HG02970 (cell line): ENCODE measurements around the gene CTIF.

Experiments used
- ATAC-seq: cut with Tn5 transposase; IDR thresholded peaks from one replicate; pipeline ENCODE4 v1.9.1; 2021; ENCODE audit warnings: mild to moderate bottlenecking, moderate library complexity, moderate number of reproducible peaks; ENCODE audit not compliant: unreplicated experiment, low FRiP score

The CTIF gene

GRCh38 chr18:48550101-48550729, 11.4 kb downstream of the CTIF start:
- ATAC-seq = no peak

- no peak for ATAC-seq
Observed at GRCh38 chr18:48551100-48551499, 12.3 kb downstream of the CTIF start.

- ATAC-seq = no peak
Observed at GRCh38 chr18:48552130-48552529, 13.3 kb downstream of the CTIF start.

- ATAC-seq = no peak
Observed at GRCh38 chr18:48553236-48553635, 14.4 kb downstream of the CTIF start.

DNA sequence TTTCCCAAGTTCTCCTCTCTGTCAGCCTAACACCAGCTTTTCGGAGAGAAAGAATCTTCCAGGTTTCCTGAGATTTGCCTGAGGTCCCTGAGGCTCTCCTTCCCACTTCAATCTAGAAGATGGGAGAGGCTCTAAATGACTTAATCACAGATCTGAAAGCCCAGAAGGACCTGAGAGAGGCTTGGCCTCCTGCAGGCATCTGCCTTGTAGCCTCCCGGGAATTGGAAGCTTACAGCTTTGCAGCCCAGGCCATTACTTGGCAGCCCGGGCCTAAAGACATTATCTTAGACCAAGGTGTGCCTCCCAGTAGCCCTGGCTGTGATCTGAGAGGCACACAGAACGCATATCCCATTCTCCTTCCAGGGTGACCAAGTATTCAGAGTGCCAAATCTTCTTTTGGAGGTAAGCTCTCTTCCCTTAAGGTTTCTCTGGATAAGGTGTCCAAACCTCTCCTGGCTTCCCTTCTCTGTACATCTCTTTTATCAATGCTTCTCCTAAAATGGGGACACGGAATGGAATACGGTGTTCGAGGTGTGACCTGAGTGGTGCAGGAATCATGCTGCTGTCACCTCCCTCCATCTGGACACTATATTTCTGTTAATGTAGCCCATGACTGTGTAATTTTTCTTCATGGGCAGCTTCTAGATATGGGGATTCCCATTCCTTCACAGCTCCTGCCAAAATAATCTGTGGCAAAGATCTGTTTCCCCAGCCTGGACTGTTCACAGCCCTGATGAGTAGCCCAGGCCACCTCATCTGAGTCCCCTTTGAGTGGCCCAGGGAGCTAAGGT, 16.0 kb downstream of the CTIF start:
- ATAC-seq = no peak

- no peak for ATAC-seq
Observed at GRCh38 chr18:48555465-48555995, 16.7 kb downstream of the CTIF start.

GRCh38 chr18:48557640-48558174, 18.9 kb downstream of the CTIF start:
- no peak for ATAC-seq

DNA sequence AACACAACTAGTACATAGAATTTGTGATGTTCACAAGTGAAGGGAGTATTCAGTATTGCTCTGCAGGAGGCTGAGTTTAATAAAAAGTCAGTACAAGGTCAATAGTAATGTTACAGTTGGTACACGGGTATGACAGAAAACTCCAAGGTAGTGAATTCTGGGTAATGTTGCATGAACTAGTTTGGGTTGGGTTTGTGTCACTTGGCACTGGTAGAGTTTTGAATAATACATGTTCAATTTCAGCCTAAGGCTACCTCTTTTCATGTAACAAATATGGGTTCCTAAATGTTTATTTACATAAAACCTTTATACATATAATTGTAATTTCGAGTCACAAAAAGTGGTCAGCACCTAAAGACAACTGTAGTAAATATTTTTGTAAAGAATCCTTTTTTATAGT, 19.4 kb downstream of the CTIF start:
- ATAC-seq = no peak

- no peak for ATAC-seq
Observed at GRCh38 chr18:48560491-48560890, 21.7 kb downstream of the CTIF start.

DNA sequence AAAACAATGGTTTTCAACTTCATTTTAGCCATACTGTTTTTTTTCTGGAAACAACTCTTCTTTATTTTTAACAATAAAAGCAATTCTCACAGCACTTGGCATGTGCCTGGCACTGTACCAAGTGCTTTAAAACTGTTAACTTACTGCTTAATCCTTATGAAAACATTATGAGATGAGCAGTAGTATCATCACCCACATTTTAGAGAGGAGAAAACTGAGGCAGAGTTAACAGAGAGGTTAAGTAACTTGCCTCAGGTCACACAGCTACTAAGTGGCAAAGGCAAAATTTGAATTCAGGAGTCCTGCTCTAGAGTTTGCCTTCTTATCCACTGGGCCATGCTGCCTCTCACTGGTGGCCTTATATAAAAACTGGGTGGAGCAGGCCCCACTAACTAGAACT, 23.2 kb downstream of the CTIF start:
- no peak for ATAC-seq

GRCh38 chr18:48563027-48563426, 24.2 kb downstream of the CTIF start:
- ATAC-seq = no peak

DNA sequence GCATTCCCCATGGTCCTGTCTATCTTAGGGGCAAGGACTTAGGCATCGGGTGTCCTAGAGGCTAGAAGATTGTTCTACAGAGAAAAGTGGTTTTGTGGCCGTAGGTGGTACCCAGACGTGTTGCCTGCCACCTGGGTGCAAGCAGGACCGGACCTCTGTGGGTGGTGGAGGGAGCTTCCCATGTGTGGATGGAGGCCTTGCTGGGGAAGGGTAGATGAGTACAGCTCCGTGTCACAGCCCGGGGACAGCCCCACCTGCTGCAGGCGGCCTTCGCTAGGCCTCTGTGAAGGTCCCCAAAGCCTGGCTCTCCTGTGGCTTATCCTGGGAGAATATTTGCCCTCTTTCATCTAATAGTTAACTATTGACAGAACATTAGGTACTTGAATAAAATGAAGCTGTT, 25.3 kb downstream of the CTIF start:
- ATAC-seq = no peak

DNA sequence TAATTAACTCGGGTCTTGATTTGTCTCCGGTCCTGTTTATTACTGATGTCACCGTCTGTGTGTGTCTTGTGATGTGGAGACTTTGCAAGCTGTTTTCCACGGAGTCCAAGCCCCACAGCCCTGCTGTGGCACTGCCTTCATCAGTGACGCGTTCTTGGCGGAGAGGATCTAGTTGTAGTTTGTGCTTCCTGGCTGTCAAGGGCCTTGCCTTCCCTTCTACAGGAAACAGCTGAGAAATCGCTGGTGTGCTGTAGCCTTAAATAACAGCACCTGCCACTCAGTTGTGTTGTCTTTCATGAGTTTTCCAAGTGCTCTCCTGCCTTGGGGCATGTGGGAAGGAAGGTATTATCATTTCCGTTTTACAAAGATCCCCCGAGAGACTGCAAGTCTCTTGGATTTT, 26.3 kb downstream of the CTIF start:
- ATAC-seq = no peak

DNA sequence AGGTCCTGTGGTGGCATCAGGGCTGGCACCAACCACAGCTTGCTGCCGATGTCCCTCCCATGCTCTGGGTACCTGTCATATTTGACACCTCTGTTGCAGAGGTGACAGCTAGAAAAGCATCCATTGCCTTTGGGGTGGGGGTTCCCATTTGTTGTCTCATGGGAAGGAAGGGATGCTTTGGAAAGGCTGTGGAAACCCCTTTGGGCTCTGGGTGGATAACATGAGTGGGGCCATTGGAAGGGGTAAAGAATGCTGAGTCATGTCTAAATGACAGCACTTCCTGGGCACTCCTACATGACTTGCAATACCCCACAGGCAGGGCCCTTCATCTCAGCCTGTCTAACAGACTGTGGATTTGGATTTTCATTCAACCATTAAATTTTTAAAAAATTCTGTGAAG, 27.8 kb downstream of the CTIF start:
- no peak for ATAC-seq

- ATAC-seq = no peak
Observed at GRCh38 chr18:48567388-48567787, 28.6 kb downstream of the CTIF start.

GRCh38 chr18:48569139-48569914, 30.5 kb downstream of the CTIF start:
- ATAC-seq = no peak

DNA sequence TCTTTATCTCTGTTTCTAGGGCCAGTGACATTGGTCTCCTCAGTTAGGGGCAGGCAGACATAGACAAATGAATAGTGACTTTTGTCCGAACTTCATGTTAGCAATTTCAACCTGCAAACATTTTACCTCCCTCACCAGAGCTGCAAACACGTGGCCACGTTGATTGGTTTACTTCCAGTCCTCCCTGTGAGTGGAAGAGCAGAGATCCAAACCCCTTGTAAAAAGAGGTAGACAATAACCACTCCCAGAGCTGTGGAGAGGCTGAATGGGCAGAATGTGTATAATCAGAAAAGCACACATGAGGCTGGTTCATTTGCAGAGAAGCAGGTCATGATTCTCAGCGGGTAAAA, 31.1 kb downstream of the CTIF start:
- ATAC-seq = no peak

GRCh38 chr18:48570313-48570712, 31.5 kb downstream of the CTIF start:
- ATAC-seq = no peak

GRCh38 chr18:48571639-48572384, 33.0 kb downstream of the CTIF start:
- no peak for ATAC-seq

- no peak for ATAC-seq
Observed at GRCh38 chr18:48572402-48573126, 33.7 kb downstream of the CTIF start.
